Measurements from ENCODE around the gene INAFM1.
A peak's percentile ranks its signal among the peaks of the same experiment; 100 is the strongest.
"Not testable (repeated sequence)": the region's sequence is repeated elsewhere in the genome, so short reads cannot be mapped to it uniquely, and the experiment has no call there.

The INAFM1 gene

GRCh38 chr19:47283405-47284059 lies 8.8 kb downstream of the INAFM1 start:
- H3K9ac ChIP-seq = no peak overlapping the region
- no peaks in the 10 kb centered on the region for H4K20me1 ChIP-seq (ENCODE audit: insufficient read depth)
- TF ChIP-seq, protein P1, sequence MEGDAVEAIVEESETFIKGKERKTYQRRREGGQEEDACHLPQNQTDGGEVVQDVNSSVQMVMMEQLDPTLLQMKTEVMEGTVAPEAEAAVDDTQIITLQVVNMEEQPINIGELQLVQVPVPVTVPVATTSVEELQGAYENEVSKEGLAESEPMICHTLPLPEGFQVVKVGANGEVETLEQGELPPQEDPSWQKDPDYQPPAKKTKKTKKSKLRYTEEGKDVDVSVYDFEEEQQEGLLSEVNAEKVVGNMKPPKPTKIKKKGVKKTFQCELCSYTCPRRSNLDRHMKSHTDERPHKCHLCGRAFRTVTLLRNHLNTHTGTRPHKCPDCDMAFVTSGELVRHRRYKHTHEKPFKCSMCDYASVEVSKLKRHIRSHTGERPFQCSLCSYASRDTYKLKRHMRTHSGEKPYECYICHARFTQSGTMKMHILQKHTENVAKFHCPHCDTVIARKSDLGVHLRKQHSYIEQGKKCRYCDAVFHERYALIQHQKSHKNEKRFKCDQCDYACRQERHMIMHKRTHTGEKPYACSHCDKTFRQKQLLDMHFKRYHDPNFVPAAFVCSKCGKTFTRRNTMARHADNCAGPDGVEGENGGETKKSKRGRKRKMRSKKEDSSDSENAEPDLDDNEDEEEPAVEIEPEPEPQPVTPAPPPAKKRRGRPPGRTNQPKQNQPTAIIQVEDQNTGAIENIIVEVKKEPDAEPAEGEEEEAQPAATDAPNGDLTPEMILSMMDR (conservative IDR thresholded peaks at IDR 0.05; ENCODE audit: low read depth, low read length) = no peak
- no peak overlapping the region for H2AFZ ChIP-seq (ENCODE audit: low read depth)
- no peak overlapping the region for H3K4me3 ChIP-seq (IDR thresholded peaks at IDR 0.05; ENCODE audit: insufficient read depth, low read depth, low read length)
- no peaks in the 10 kb centered on the region for H3K27me3 ChIP-seq (ENCODE audit: insufficient read depth, low read depth)
- H3K4me2 ChIP-seq = no peak overlapping the region
- peaks cover 11% of the 10 kb centered on the region for H3K4me1 ChIP-seq (ENCODE audit: low read depth, poor library complexity, severe bottlenecking)
- H3K79me2 ChIP-seq (ENCODE audit: insufficient read depth, low read depth) = no peaks in the 10 kb centered on the region
- no peak overlapping the region for H3K27ac ChIP-seq
- no peaks in the 10 kb centered on the region for H3K36me3 ChIP-seq (ENCODE audit: insufficient read depth)

- H3K9ac ChIP-seq = no peak overlapping the region
- H4K20me1 ChIP-seq (ENCODE audit: insufficient read depth) = no peaks in the 10 kb centered on the region
- H3K36me3 ChIP-seq (ENCODE audit: insufficient read depth) = no peaks in the 10 kb centered on the region
- H3K4me2 ChIP-seq = no peak overlapping the region
- no peaks in the 10 kb centered on the region for H3K27me3 ChIP-seq (ENCODE audit: insufficient read depth, low read depth)
- H2AFZ ChIP-seq (ENCODE audit: low read depth) = no peak overlapping the region
- H3K4me3 ChIP-seq (IDR thresholded peaks at IDR 0.05; ENCODE audit: insufficient read depth, low read depth, low read length) = no peak overlapping the region
- no peak overlapping the region for H3K27ac ChIP-seq
- no peaks in the 10 kb centered on the region for H3K79me2 ChIP-seq (ENCODE audit: insufficient read depth, low read depth)
- TF ChIP-seq, protein P1 (conservative IDR thresholded peaks at IDR 0.05; ENCODE audit: low read depth, low read length) = peak; percentile 97
- peaks cover 17% of the 10 kb centered on the region for H3K4me1 ChIP-seq (ENCODE audit: low read depth, poor library complexity, severe bottlenecking)
Observed at GRCh38 chr19:47284324-47284899, 9.7 kb downstream of the INAFM1 start.

- no peaks in the 10 kb centered on the region for H4K20me1 ChIP-seq (ENCODE audit: insufficient read depth)
- no peaks in the 10 kb centered on the region for H3K36me3 ChIP-seq (ENCODE audit: insufficient read depth)
- H3K9ac ChIP-seq = no peak overlapping the region
- TF ChIP-seq, protein P1 (conservative IDR thresholded peaks at IDR 0.05; ENCODE audit: low read depth, low read length) = peak; percentile 90
- H3K4me3 ChIP-seq (IDR thresholded peaks at IDR 0.05; ENCODE audit: insufficient read depth, low read depth, low read length) = no peak overlapping the region
- H3K4me1 ChIP-seq (ENCODE audit: low read depth, poor library complexity, severe bottlenecking) = peaks cover 14% of the 10 kb centered on the region
- no peak overlapping the region for H2AFZ ChIP-seq (ENCODE audit: low read depth)
- H3K27me3 ChIP-seq (ENCODE audit: insufficient read depth, low read depth) = no peaks in the 10 kb centered on the region
- no peak overlapping the region for H3K4me2 ChIP-seq
- no peaks in the 10 kb centered on the region for H3K79me2 ChIP-seq (ENCODE audit: insufficient read depth, low read depth)
- H3K27ac ChIP-seq = no peak overlapping the region
Observed at GRCh38 chr19:47296036-47296435, 21.4 kb downstream of the INAFM1 start.

DNA sequence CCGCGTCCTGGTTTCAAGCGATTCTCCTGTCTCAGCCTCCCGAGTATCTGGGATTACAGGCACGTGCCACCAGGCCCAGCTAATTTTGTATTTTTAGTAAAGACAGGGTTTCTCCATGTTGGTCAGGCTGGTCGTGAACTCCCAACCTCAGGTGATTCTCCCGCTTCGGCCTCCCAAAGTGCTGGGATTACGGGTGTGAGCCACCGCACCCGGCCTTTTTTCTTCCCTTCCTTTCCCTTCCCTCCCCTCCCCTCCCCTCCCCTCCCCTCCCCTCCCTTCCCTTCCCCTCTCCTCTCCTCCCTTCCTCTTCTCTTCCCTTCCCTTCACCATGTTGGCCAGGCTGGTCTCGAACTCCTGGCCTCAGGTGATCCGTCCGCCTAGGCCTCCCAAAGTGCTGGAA lies 26.2 kb downstream of the INAFM1 start:
- not testable (repeated sequence) for H3K27me3 ChIP-seq (ENCODE audit: insufficient read depth, low read depth); H3K27ac ChIP-seq; H3K9ac ChIP-seq; H2AFZ ChIP-seq (ENCODE audit: low read depth); H3K4me3 ChIP-seq (IDR thresholded peaks at IDR 0.05; ENCODE audit: insufficient read depth, low read depth, low read length); H3K4me2 ChIP-seq; H3K79me2 ChIP-seq (ENCODE audit: insufficient read depth, low read depth); H4K20me1 ChIP-seq (ENCODE audit: insufficient read depth); H3K36me3 ChIP-seq (ENCODE audit: insufficient read depth)
- peaks cover 31% of the 10 kb centered on the region for H3K4me1 ChIP-seq (ENCODE audit: low read depth, poor library complexity, severe bottlenecking)

DNA sequence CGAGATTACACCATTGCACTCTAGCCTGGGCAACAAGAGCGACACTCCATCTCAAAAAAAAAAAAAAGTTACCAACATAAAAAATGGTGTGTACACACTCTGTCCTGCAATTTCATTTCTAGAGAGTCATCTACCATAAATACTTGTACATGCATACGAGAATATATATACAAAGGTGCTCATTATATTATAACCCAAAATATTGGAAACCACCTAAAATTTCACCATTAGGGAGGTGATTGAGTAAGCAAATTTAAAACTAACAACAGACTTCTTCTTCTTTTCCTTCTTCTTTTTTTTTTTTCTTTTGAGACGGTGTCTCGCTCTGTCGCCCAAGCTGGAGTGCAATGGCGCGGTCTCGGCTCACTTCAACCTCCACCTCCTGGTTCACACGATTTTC lies 27.6 kb downstream of the INAFM1 start:
- TF ChIP-seq, protein P1 (conservative IDR thresholded peaks at IDR 0.05; ENCODE audit: low read depth, low read length) = no peak
- H3K27ac ChIP-seq = no peak overlapping the region
- H2AFZ ChIP-seq (ENCODE audit: low read depth) = no peak overlapping the region
- H4K20me1 ChIP-seq (ENCODE audit: insufficient read depth) = no peaks in the 10 kb centered on the region
- no peaks in the 10 kb centered on the region for H3K36me3 ChIP-seq (ENCODE audit: insufficient read depth)
- H3K4me2 ChIP-seq = 0 out of 2 replicates have a peak overlapping the region, but pooled peaks have one; percentile 3
- H3K27me3 ChIP-seq (ENCODE audit: insufficient read depth, low read depth) = peaks cover 10% of the 10 kb centered on the region; the same call in 1 of the 2 replicates
- no peak overlapping the region for H3K4me3 ChIP-seq (IDR thresholded peaks at IDR 0.05; ENCODE audit: insufficient read depth, low read depth, low read length)
- no peak overlapping the region for H3K9ac ChIP-seq
- no peaks in the 10 kb centered on the region for H3K79me2 ChIP-seq (ENCODE audit: insufficient read depth, low read depth)
- H3K4me1 ChIP-seq (ENCODE audit: low read depth, poor library complexity, severe bottlenecking) = peaks cover 31% of the 10 kb centered on the region
